Ramos (cell line): ENCODE measurements around the gene GNG7.

Experiments used
- in situ Hi-C: fragments of 300-500 bp; cut with MboI; formaldehyde crosslinking; loops from one replicate; pipeline ENCODE4 v1.14.3; 2022; ENCODE audit warnings: low sequenced_read_pairs; ENCODE audit not compliant: unreplicated experiment

The GNG7 gene

GRCh38 chr19:2629491-2630351 lies 72.8 kb downstream of the GNG7 start:
- in situ Hi-C loops: loop anchor here (10.0 kb wide), 2 partner anchors 375 to 545 kb away; partner anchors contain the start of gene JSRP1

GRCh38 chr19:2628597-2628996 lies 73.9 kb downstream of the GNG7 start:
- in situ Hi-C loops: loop anchor here (10.0 kb wide), 1 partner anchor 544 kb away; no protein-coding TSS in a partner anchor

- in situ Hi-C loops: loop anchor here (10.0 kb wide), 1 partner anchor 543 kb away; no protein-coding TSS in a partner anchor
Observed at GRCh38 chr19:2627855-2628254, 74.6 kb downstream of the GNG7 start.

- in situ Hi-C loops: loop anchor here (10.0 kb wide), 1 partner anchor 543 kb away; no protein-coding TSS in a partner anchor
Observed at GRCh38 chr19:2627319-2627829, 75.1 kb downstream of the GNG7 start.

- in situ Hi-C loops: loop anchor here (10.0 kb wide), 1 partner anchor 541 kb away; no protein-coding TSS in a partner anchor
Observed at GRCh38 chr19:2625434-2625833, 77.1 kb downstream of the GNG7 start.

- in situ Hi-C loops: loop anchor here (10.0 kb wide), 1 partner anchor 540 kb away; no protein-coding TSS in a partner anchor
Observed at GRCh38 chr19:2624537-2625091, 77.9 kb downstream of the GNG7 start.

- in situ Hi-C loops: loop anchor here (10.0 kb wide), 1 partner anchor 539 kb away; no protein-coding TSS in a partner anchor
Observed at GRCh38 chr19:2623798-2624197, 78.7 kb downstream of the GNG7 start.

- in situ Hi-C loops: loop anchor here (10.0 kb wide), 1 partner anchor 538 kb away; no protein-coding TSS in a partner anchor
Observed at GRCh38 chr19:2622371-2622961, 80.0 kb downstream of the GNG7 start.

GRCh38 chr19:2619076-2619475 lies 83.4 kb downstream of the GNG7 start:
- in situ Hi-C loops: loop anchor here (5.0 to 10.0 kb wide), 4 partner anchors 142 to 464 kb away; partner anchors contain the start of genes AP3D1, GADD45B, PLEKHJ1 and SF3A2

GRCh38 chr19:2618611-2619010 lies 83.9 kb downstream of the GNG7 start:
- in situ Hi-C loops: loop anchor here (5.0 to 10.0 kb wide), 4 partner anchors 141 to 464 kb away; partner anchors contain the start of genes AP3D1, GADD45B, PLEKHJ1 and SF3A2

- in situ Hi-C loops: loop anchor here (5.0 to 10.0 kb wide), 4 partner anchors 140 to 463 kb away; partner anchors contain the start of genes AP3D1, GADD45B, PLEKHJ1 and SF3A2
Observed at GRCh38 chr19:2617393-2618165, 84.9 kb downstream of the GNG7 start.

GRCh38 chr19:2616741-2617392 lies 85.6 kb downstream of the GNG7 start:
- in situ Hi-C loops: loop anchor here (5.0 to 10.0 kb wide), 4 partner anchors 140 to 462 kb away; partner anchors contain the start of genes AP3D1, GADD45B, PLEKHJ1 and SF3A2

GRCh38 chr19:2615782-2616181 lies 86.7 kb downstream of the GNG7 start:
- in situ Hi-C loops: loop anchor here (5.0 to 10.0 kb wide), 4 partner anchors 138 to 461 kb away; partner anchors contain the start of genes AP3D1, GADD45B, PLEKHJ1 and SF3A2

- in situ Hi-C loops: loop anchor here (10.0 kb wide), 3 partner anchors 349 to 459 kb away; partner anchors contain the start of genes AP3D1, PLEKHJ1 and SF3A2
Observed at GRCh38 chr19:2613507-2614295, 88.8 kb downstream of the GNG7 start.

- in situ Hi-C loops: loop anchor here (10.0 kb wide), 3 partner anchors 348 to 458 kb away; partner anchors contain the start of genes AP3D1, PLEKHJ1 and SF3A2
Observed at GRCh38 chr19:2612619-2613249, 89.8 kb downstream of the GNG7 start.

- in situ Hi-C loops: loop anchor here (10.0 kb wide), 3 partner anchors 347 to 457 kb away; partner anchors contain the start of genes AP3D1, PLEKHJ1 and SF3A2
Observed at GRCh38 chr19:2611483-2612464, 90.7 kb downstream of the GNG7 start.
